HepG2 (cell line): ENCODE results near the gene UHMK1. TPM values are rescaled to one million over a fixed set of nuclear protein-coding genes. Genes with fewer than 3 reads are reported as not detected.

Source experiments
- AGO2 ChIP-seq: fragments of 200-400 bp; formaldehyde crosslinking; optimal IDR thresholded peaks from 2 replicates; pipeline ENCODE3; 2017; ENCODE audit warnings: mild to moderate bottlenecking, low read depth, low read length, moderate library complexity
- HNRNPL ChIP-seq: fragments of 200-400 bp; formaldehyde crosslinking; IDR thresholded peaks from 2 replicates; pipeline ENCODE4 v1.6.1; 2017; ENCODE audit warnings: mild to moderate bottlenecking, low read depth, low read length
- RAD51 ChIP-seq: fragments of 450-650 bp; IDR thresholded peaks from 2 replicates; pipeline ENCODE4 v1.6.1; 2016; ENCODE audit warnings: borderline replicate concordance
- SRSF4 ChIP-seq: fragments of 200-400 bp; formaldehyde crosslinking; IDR thresholded peaks from one replicate; pipeline ENCODE4 v1.6.1; 2018; ENCODE audit warnings: mild to moderate bottlenecking, low read depth, low read length, moderate library complexity; ENCODE audit not compliant: poor library complexity, severe bottlenecking
- THAP9 ChIP-seq: sonication (generic); formaldehyde crosslinking; IDR thresholded peaks from 2 replicates; pipeline ENCODE4; 2020; ENCODE audit warnings: missing genetic modification reagents, mild to moderate bottlenecking, borderline replicate concordance
- ZBTB33 ChIP-seq: sonication (generic); formaldehyde crosslinking; IDR thresholded peaks from 2 replicates; pipeline ENCODE4 v1.4.0; 2020; ENCODE audit warnings: missing genetic modification reagents
- ZBTB38 ChIP-seq: sonication (generic); formaldehyde crosslinking; IDR thresholded peaks from 2 replicates; pipeline ENCODE4 v1.5.1; 2020; ENCODE audit warnings: mild to moderate bottlenecking, missing genetic modification reagents
- ZEB1 ChIP-seq: IDR thresholded peaks from 2 replicates; pipeline ENCODE4 v1.6.1; 2012; ENCODE audit warnings: mild to moderate bottlenecking, low read depth, inconsistent platforms; ENCODE audit not compliant: insufficient replicate concordance
- ZNF124 ChIP-seq: sonication (generic); formaldehyde crosslinking; IDR thresholded peaks from 2 replicates; pipeline ENCODE4 v1.4.0; 2020; ENCODE audit warnings: missing genetic modification reagents
- ZNF3 ChIP-seq: IDR thresholded peaks from 2 replicates; pipeline ENCODE4 v1.7.0; 2017; ENCODE audit warnings: inconsistent platforms
- ZNF317 ChIP-seq: sonication (generic); formaldehyde crosslinking; IDR thresholded peaks from 2 replicates; pipeline ENCODE4 v1.5.0; 2020; ENCODE audit warnings: mild to moderate bottlenecking, missing genetic modification reagents
- ZNF468 ChIP-seq: sonication (generic); formaldehyde crosslinking; IDR thresholded peaks from 2 replicates; pipeline ENCODE4 v1.8.0; 2022; ENCODE audit warnings: mild to moderate bottlenecking, moderate library complexity, missing genetic modification reagents
- ZNF577 ChIP-seq: sonication (generic); formaldehyde crosslinking; IDR thresholded peaks from 2 replicates; pipeline ENCODE4 v1.4.0; 2020; ENCODE audit warnings: mild to moderate bottlenecking, low read depth, missing genetic modification reagents, borderline replicate concordance
- ZNF841 ChIP-seq: sonication (generic); formaldehyde crosslinking; IDR thresholded peaks from 2 replicates; pipeline ENCODE4 v1.8.1; 2023; ENCODE audit warnings: missing genetic modification reagents, borderline replicate concordance
- polyA plus RNA-seq, 8 experiments: library from polyadenylated mRNA; depleted of rRNA in 3 of 8; stranded (reverse) in 7 of 8; unstranded in 1 of 8; fragments of >200 nt; fragmentation: Illumina TruSeq in 4 of 8; extraction: Trizol in 4 of 8; gene quantifications; 2 replicates each; pipeline versions ENCODE4 v1.2.1 to v1.2.3, GENCODE V29; 2011 to 2016; ENCODE audit warnings: low read depth in 4 of 8, missing spikeins in 1 of 8, mixed read lengths in 1 of 8; ENCODE audit not compliant: insufficient read depth in 1 of 8
- total RNA-seq, 5 experiments: library from RNA; depleted of rRNA; stranded (reverse); fragments of >200 nt; fragmentation: Illumina TruSeq; extraction: Trizol; gene quantifications; 2 replicates each; pipeline ENCODE4 v1.2.3, GENCODE V29; 2016; ENCODE audit warnings: low read depth in 1 of 5
- TF ChIP-seq, protein P1 (sequence below): sonication (generic); formaldehyde crosslinking; IDR thresholded peaks from 2 replicates; pipeline ENCODE4 v1.9.0; 2021; ENCODE audit warnings: missing genetic modification reagents, borderline replicate concordance
- TF ChIP-seq, protein P2 (sequence below): sonication (generic); formaldehyde crosslinking; IDR thresholded peaks from 2 replicates; pipeline ENCODE4 v1.4.0; 2020; ENCODE audit warnings: mild to moderate bottlenecking, missing genetic modification reagents

Gene UHMK1
- total and polyA plus RNA-seq, 2 of the 13 experiments (the other 11 are each of a cell fraction or from before 2014, with no cell fraction given) = 12.9 to 20.0 TPM

- TF ChIP-seq, protein P1, sequence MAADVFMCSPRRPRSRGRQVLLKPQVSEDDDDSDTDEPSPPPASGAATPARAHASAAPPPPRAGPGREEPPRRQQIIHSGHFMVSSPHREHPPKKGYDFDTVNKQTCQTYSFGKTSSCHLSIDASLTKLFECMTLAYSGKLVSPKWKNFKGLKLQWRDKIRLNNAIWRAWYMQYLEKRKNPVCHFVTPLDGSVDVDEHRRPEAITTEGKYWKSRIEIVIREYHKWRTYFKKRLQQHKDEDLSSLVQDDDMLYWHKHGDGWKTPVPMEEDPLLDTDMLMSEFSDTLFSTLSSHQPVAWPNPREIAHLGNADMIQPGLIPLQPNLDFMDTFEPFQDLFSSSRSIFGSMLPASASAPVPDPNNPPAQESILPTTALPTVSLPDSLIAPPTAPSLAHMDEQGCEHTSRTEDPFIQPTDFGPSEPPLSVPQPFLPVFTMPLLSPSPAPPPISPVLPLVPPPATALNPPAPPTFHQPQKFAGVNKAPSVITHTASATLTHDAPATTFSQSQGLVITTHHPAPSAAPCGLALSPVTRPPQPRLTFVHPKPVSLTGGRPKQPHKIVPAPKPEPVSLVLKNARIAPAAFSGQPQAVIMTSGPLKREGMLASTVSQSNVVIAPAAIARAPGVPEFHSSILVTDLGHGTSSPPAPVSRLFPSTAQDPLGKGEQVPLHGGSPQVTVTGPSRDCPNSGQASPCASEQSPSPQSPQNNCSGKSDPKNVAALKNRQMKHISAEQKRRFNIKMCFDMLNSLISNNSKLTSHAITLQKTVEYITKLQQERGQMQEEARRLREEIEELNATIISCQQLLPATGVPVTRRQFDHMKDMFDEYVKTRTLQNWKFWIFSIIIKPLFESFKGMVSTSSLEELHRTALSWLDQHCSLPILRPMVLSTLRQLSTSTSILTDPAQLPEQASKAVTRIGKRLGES (CRISPR knock-in tag) = no peak
- TF ChIP-seq ZNF3 (no peak), ZNF841 (no peak), ZEB1 (no peak), HNRNPL (no peak), ZNF317 (CRISPR knock-in tag) (no peak), AGO2 (peak; percentile 53), SRSF4 (no peak), ZBTB33 (CRISPR knock-in tag) (no peak), ZBTB38 (CRISPR knock-in tag) (peak; percentile 82), RAD51 (no peak), ZNF577 (CRISPR knock-in tag) (no peak), ZNF124 (CRISPR knock-in tag) (no peak), THAP9 (CRISPR knock-in tag) (no peak), ZNF468 (no peak)
- TF ChIP-seq, protein P2, sequence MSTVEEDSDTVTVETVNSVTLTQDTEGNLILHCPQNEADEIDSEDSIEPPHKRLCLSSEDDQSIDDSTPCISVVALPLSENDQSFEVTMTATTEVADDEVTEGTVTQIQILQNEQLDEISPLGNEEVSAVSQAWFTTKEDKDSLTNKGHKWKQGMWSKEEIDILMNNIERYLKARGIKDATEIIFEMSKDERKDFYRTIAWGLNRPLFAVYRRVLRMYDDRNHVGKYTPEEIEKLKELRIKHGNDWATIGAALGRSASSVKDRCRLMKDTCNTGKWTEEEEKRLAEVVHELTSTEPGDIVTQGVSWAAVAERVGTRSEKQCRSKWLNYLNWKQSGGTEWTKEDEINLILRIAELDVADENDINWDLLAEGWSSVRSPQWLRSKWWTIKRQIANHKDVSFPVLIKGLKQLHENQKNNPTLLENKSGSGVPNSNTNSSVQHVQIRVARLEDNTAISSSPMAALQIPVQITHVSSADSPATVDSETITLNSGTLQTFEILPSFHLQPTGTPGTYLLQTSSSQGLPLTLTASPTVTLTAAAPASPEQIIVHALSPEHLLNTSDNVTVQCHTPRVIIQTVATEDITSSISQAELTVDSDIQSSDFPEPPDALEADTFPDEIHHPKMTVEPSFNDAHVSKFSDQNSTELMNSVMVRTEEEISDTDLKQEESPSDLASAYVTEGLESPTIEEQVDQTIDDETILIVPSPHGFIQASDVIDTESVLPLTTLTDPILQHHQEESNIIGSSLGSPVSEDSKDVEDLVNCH (CRISPR knock-in tag) = no peak
These were observed 64.2 kb downstream of the UHMK1 start, which contains the start of gene UAP1 (continued) for GRCh38 chr1:162561616-162562469.
